ENCODE measurements around the gene DEGS2.
"Not testable (repeated sequence)": the region's sequence is repeated elsewhere in the genome, so short reads cannot be mapped to it uniquely, and the experiment has no call there.

DEGS2 gene

DNA sequence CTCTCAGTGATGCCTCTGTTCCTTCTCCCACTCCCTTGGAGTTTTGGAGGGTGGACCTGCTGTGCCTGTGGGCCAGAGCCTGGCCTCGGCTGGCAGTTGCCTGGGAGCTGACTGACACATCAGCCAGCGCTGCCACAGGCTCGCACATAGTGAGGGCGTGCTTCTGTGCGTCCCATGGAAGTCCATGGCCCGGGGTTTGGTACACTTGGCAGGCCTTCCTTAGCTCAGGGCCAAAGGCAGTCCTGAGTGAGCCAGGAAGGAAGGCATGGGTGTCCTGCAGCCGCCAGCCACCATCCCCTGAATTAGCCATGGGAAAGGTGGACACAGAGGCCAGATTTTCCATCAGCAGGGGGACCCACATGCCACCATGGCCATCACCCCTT is 1.1 kb upstream of the DEGS2 start:
- Histone ChIP-seq H3K9ac (no peak overlapping the region), H2AFZ (ENCODE audit: low read depth) (no peak overlapping the region), H3K79me2 (ENCODE audit: insufficient read depth, low read depth) (no peaks in the 10 kb centered on the region), H3K4me1 (ENCODE audit: low read depth, poor library complexity, severe bottlenecking) (no peaks in the 10 kb centered on the region), H4K20me1 (ENCODE audit: insufficient read depth) (no peaks in the 10 kb centered on the region), H3K4me2 (no peak overlapping the region), H3K4me3 (IDR thresholded peaks at IDR 0.05; ENCODE audit: insufficient read depth, low read depth, low read length) (no peak overlapping the region), H3K27ac (no peak overlapping the region), H3K36me3 (ENCODE audit: insufficient read depth) (no peaks in the 10 kb centered on the region), H3K27me3 (ENCODE audit: insufficient read depth, low read depth) (peaks cover 5% of the 10 kb centered on the region; the same call in 1 of the 2 replicates)
- TF ChIP-seq, protein P1, sequence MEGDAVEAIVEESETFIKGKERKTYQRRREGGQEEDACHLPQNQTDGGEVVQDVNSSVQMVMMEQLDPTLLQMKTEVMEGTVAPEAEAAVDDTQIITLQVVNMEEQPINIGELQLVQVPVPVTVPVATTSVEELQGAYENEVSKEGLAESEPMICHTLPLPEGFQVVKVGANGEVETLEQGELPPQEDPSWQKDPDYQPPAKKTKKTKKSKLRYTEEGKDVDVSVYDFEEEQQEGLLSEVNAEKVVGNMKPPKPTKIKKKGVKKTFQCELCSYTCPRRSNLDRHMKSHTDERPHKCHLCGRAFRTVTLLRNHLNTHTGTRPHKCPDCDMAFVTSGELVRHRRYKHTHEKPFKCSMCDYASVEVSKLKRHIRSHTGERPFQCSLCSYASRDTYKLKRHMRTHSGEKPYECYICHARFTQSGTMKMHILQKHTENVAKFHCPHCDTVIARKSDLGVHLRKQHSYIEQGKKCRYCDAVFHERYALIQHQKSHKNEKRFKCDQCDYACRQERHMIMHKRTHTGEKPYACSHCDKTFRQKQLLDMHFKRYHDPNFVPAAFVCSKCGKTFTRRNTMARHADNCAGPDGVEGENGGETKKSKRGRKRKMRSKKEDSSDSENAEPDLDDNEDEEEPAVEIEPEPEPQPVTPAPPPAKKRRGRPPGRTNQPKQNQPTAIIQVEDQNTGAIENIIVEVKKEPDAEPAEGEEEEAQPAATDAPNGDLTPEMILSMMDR (conservative IDR thresholded peaks at IDR 0.05; ENCODE audit: low read depth, low read length): no peak

DNA sequence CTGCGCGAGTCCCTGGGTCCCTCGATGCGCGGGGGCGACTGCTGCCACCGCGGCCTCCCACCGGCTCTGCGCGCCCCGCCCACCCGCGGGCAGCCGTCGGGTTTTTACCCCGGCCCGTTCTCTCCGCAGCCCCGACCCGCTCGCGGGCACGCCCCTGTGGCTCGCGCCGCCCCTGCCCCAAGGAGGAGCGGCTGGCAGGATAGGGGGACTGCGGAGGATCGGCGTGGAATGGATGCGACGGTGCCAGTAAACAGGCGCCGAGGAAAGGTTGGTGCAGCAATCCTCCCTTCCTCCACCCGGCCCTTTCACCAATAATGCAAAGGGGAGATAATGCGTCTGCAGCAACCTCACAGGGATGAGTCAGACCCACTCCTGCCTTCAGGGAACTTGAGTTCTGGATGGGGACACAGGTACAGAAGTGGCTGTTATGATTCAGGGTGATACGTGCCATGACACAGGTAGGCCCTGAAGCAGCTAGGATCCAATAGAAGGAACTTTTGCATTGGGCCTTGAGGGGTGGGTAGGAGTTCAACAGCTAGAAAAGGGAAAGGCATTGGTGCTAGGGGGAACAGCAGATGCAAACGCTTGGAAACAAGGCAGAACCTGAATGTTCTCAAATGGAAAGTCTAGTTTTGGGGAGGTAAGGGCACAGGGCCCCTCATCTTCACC is 554 bp upstream of the DEGS2 start:
- Histone ChIP-seq H3K4me3 (IDR thresholded peaks at IDR 0.05; ENCODE audit: insufficient read depth, low read depth, low read length) (no peak overlapping the region), H3K27me3 (ENCODE audit: insufficient read depth, low read depth) (peaks cover 5% of the 10 kb centered on the region; the same call in 1 of the 2 replicates), H3K4me2 (no peak overlapping the region)

DNA sequence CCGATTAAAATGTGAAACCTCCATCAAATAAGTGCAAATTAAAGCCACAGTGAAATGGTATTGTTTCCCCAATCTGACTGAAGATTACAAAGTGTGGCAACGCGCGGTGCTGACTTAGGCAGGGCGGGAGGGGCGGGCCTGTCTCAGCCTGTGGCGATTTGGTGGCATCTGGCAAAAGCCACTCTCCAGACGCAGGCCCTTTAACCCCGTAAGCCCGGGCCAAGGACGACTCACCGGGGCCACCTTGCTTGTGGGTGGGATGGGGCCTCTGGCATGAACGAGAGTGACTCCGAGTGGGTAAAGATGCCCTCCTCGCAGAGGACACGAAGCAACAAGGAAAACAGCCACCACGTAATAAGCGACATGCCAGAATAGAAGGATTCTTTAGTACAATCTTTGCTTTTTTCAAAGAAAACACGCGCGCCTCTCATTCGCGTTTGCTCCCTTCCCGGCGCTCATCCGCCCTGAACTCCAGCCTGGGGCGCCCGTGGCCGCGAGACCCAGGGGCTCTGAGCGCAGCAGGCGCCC is 815 bp downstream of the DEGS2 start:
- H3K4me2 ChIP-seq: no peak overlapping the region

More for the DNA sequence above, 554 bp upstream of the DEGS2 start:
- no peaks in the 10 kb centered on the region for H3K79me2 ChIP-seq (ENCODE audit: insufficient read depth, low read depth)
- no peak overlapping the region for H3K9ac ChIP-seq
- no peak overlapping the region for H2AFZ ChIP-seq (ENCODE audit: low read depth)
- no peaks in the 10 kb centered on the region for H4K20me1 ChIP-seq (ENCODE audit: insufficient read depth)
- no peak overlapping the region for H3K27ac ChIP-seq
- TF ChIP-seq, protein P1 (conservative IDR thresholded peaks at IDR 0.05; ENCODE audit: low read depth, low read length): no peak
- H3K36me3 ChIP-seq (ENCODE audit: insufficient read depth): no peaks in the 10 kb centered on the region
- no peaks in the 10 kb centered on the region for H3K4me1 ChIP-seq (ENCODE audit: low read depth, poor library complexity, severe bottlenecking)

DNA sequence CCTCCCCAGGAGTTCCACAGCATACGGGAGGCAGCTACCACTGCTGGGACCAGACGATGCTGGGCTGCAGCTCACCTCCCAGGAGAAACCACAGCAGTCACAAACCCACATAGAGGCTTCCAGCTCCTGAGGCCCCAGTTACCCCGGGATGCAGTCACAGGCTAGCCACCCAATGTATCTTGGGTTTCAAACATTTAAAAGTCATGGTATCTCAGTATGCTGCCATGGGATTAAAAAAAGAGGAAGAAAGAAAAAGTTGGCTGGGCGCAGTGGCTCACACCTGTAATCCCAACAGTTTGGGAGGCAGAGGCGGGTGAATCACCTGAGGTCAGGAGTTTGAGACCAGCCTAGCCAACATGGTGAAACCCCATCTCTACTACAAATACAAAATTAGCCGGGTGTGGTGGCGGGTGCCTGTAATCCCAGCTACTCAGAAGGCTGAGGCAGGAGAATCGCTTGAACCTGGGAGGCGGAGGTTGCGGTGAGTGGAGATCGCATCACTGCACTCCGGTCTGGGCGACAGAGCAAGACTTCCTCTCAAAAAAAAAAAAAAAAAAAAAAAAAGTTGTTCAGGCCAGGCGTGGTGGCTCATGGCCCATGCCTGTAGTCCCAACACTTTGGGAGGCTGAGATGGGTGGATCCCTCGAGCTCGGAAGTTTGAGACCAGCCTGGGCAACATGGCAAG is 1.8 kb downstream of the DEGS2 start:
- H3K4me1 ChIP-seq (ENCODE audit: low read depth, poor library complexity, severe bottlenecking); H3K4me3 ChIP-seq (IDR thresholded peaks at IDR 0.05; ENCODE audit: insufficient read depth, low read depth, low read length); H3K27me3 ChIP-seq (ENCODE audit: insufficient read depth, low read depth); H3K27ac ChIP-seq; H2AFZ ChIP-seq (ENCODE audit: low read depth); H3K79me2 ChIP-seq (ENCODE audit: insufficient read depth, low read depth); H4K20me1 ChIP-seq (ENCODE audit: insufficient read depth); H3K9ac ChIP-seq; H3K4me2 ChIP-seq; H3K36me3 ChIP-seq (ENCODE audit: insufficient read depth): not testable (repeated sequence)

More for the DNA sequence above, 815 bp downstream of the DEGS2 start:
- peaks cover 5% of the 10 kb centered on the region; the same call in 1 of the 2 replicates for H3K27me3 ChIP-seq (ENCODE audit: insufficient read depth, low read depth)
- no peaks in the 10 kb centered on the region for H3K79me2 ChIP-seq (ENCODE audit: insufficient read depth, low read depth)
- no peaks in the 10 kb centered on the region for H3K4me1 ChIP-seq (ENCODE audit: low read depth, poor library complexity, severe bottlenecking)
- no peak overlapping the region for H3K27ac ChIP-seq
- TF ChIP-seq, protein P1 (conservative IDR thresholded peaks at IDR 0.05; ENCODE audit: low read depth, low read length): no peak
- no peaks in the 10 kb centered on the region for H4K20me1 ChIP-seq (ENCODE audit: insufficient read depth)
- H3K9ac ChIP-seq: no peak overlapping the region
- H2AFZ ChIP-seq (ENCODE audit: low read depth): no peak overlapping the region
- H3K4me3 ChIP-seq (IDR thresholded peaks at IDR 0.05; ENCODE audit: insufficient read depth, low read depth, low read length): no peak overlapping the region
- no peaks in the 10 kb centered on the region for H3K36me3 ChIP-seq (ENCODE audit: insufficient read depth)

DNA sequence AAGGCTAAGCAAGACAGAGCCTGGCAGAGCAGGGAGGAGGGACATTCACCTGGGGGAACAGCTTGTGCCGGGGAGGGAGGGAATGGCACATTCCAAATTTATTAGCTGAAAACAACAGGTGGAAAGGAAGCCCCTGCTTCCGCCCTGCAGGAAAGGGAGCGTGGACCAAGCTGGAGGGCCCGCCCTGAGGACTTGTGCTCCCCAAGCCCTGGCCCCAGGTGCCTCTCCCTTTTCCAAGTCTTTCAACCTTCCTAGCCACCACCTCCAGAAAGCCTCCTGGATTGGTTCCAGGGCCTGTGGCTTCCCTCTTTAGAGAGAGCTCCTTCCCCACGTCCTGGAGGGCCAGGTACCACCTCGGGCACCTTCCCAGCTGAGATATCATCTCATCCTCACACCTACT is 2.7 kb downstream of the DEGS2 start:
- no peak overlapping the region for H3K4me2 ChIP-seq
- no peaks in the 10 kb centered on the region for H3K4me1 ChIP-seq (ENCODE audit: low read depth, poor library complexity, severe bottlenecking)
- TF ChIP-seq, protein P1 (conservative IDR thresholded peaks at IDR 0.05; ENCODE audit: low read depth, low read length): no peak
- no peak overlapping the region for H3K9ac ChIP-seq
- no peak overlapping the region for H3K27ac ChIP-seq
- H4K20me1 ChIP-seq (ENCODE audit: insufficient read depth): no peaks in the 10 kb centered on the region
- no peak overlapping the region for H2AFZ ChIP-seq (ENCODE audit: low read depth)
- no peak overlapping the region for H3K4me3 ChIP-seq (IDR thresholded peaks at IDR 0.05; ENCODE audit: insufficient read depth, low read depth, low read length)
- H3K27me3 ChIP-seq (ENCODE audit: insufficient read depth, low read depth): peaks cover 5% of the 10 kb centered on the region; the same call in 1 of the 2 replicates
- H3K79me2 ChIP-seq (ENCODE audit: insufficient read depth, low read depth): no peaks in the 10 kb centered on the region
- no peaks in the 10 kb centered on the region for H3K36me3 ChIP-seq (ENCODE audit: insufficient read depth)

All from KMS-11 (cell line).